ENCODE data around the gene GSK3B. TPM values are rescaled to one million over a fixed set of nuclear protein-coding genes. Genes with fewer than 3 reads are reported as not detected.

The GSK3B gene
- total and polyA plus RNA-seq, 10 of the 15 experiments (the other 5 are each of a cell fraction or from before 2014, with no cell fraction given): 8.5 to 49.8 (median 25.5) TPM

- no peaks in the 10 kb centered on the region for H3K27me3 ChIP-seq (replicated peaks in 1 of 2; ENCODE audit: control insufficient read depth in 2 of 2, insufficient read depth in 2 of 2, low read length in 1 of 2)
- no peak overlapping the region for H3K9ac ChIP-seq (ENCODE audit: control insufficient read depth, insufficient read depth, low read length)
- no peak overlapping the region for H3K4me2 ChIP-seq (ENCODE audit: control insufficient read depth, insufficient read depth)
- in situ Hi-C loops (cut with MboI) (no loop called here), intact Hi-C loops (cut with micrococcal nuclease; ENCODE audit: unreplicated experiment) (no loop called here)
- H3K9me3 ChIP-seq (replicated peaks; ENCODE audit: control insufficient read depth, insufficient read depth, low read length): peaks cover 14% of the 10 kb centered on the region
- ATAC-seq: no peak
- SMC1A ChIA-PET (ENCODE audit: uncharacterized antibody, unreplicated experiment): interaction anchor here (0.9 to 2.7 kb wide), 7 partner anchors 9 to 91 kb away, joined by 3 to 8 read pairs (median 3); no protein-coding TSS in a partner anchor
- FAIRE-seq: no peak
- H3K4me1 ChIP-seq (ENCODE audit: control insufficient read depth, insufficient read depth, low read length): no peaks in the 10 kb centered on the region
- no peak for DNase-seq (ENCODE audit: low read depth, low spot score)
- H3K36me3 ChIP-seq (ENCODE audit: control insufficient read depth in 2 of 2, insufficient read depth in 2 of 2, low read length in 1 of 2): peaks cover 0 to 2% of the 10 kb centered on the region in 2 experiments; a peak in 2 of 4 replicates
- no peak overlapping the region for H3K4me3 ChIP-seq
- RAD21 ChIA-PET (ENCODE audit: unreplicated experiment): interaction anchor here (1.1 kb wide), 1 partner anchor 140 kb away, joined by 3 read pairs; no protein-coding TSS in a partner anchor
- CTCF ChIA-PET: interaction anchor here (0.9 to 1.6 kb wide), 3 partner anchors 140 to 192 kb away, joined by 3 read pairs; no protein-coding TSS in a partner anchor
- BruUV-seq (replicated peaks): no TSS peak
- H2AFZ ChIP-seq (ENCODE audit: control insufficient read depth, low read depth, low read length): no peak overlapping the region
- H4K20me1 ChIP-seq (ENCODE audit: control insufficient read depth, insufficient read depth): no peaks in the 10 kb centered on the region
- TF ChIP-seq NFIC (IDR thresholded peaks at IDR 0.05; ENCODE audit: low read depth, low read length): no peak
- no peak for TF ChIP-seq RELB (IDR thresholded peaks at IDR 0.05; ENCODE audit: low read depth)
- POLR2A ChIA-PET: interaction anchor here (1.3 kb wide), 1 partner anchor 11 kb away, joined by 3 read pairs; no protein-coding TSS in a partner anchor
- peaks cover 75% of the 10 kb centered on the region for H3K79me2 ChIP-seq (ENCODE audit: control insufficient read depth, insufficient read depth, low read length)
- no peak overlapping the region for H3K27ac ChIP-seq (ENCODE audit: control insufficient read depth, insufficient read depth)
Observed at GRCh38 chr3:120031561-120031960, 62.7 kb downstream of the GSK3B start.

- no peaks in the 10 kb centered on the region for H4K20me1 ChIP-seq (ENCODE audit: control insufficient read depth, insufficient read depth)
- ATAC-seq (no peak), FAIRE-seq (no peak), DNase-seq (ENCODE audit: low read depth, low spot score) (no peak)
- H3K27ac ChIP-seq (ENCODE audit: control insufficient read depth, insufficient read depth): no peak overlapping the region
- BruUV-seq (replicated peaks): no TSS peak
- ChIA-PET SMC1A (ENCODE audit: uncharacterized antibody, unreplicated experiment) (interaction anchor here (1.2 to 2.7 kb wide), 6 partner anchors 9 to 137 kb away, joined by 3 to 8 read pairs (median 5); no protein-coding TSS in a partner anchor), RAD21 (ENCODE audit: unreplicated experiment) (interaction anchor here (1.4 kb wide), 1 partner anchor 64 kb away, joined by 3 read pairs; the partner anchor contains the start of gene GSK3B), POLR2A (interaction anchor here (0.6 kb wide), 1 partner anchor 70 kb away, joined by 3 read pairs; no protein-coding TSS in a partner anchor), CTCF (interaction anchor here (1.4 kb wide), 1 partner anchor 13 kb away, joined by 7 read pairs; no protein-coding TSS in a partner anchor)
- no peak overlapping the region for H3K4me3 ChIP-seq
- intact Hi-C loops (cut with micrococcal nuclease; ENCODE audit: unreplicated experiment) (no loop called here), in situ Hi-C loops (cut with MboI) (no loop called here)
- no peak overlapping the region for H2AFZ ChIP-seq (ENCODE audit: control insufficient read depth, low read depth, low read length)
- no peak overlapping the region for H3K9ac ChIP-seq (ENCODE audit: control insufficient read depth, insufficient read depth, low read length)
- H3K79me2 ChIP-seq (ENCODE audit: control insufficient read depth, insufficient read depth, low read length): peaks cover 80% of the 10 kb centered on the region
- H3K36me3 ChIP-seq (ENCODE audit: control insufficient read depth in 2 of 2, insufficient read depth in 2 of 2, low read length in 1 of 2): peaks cover 0 to 2% of the 10 kb centered on the region in 2 experiments; a peak in 2 of 4 replicates
- peaks cover 11% of the 10 kb centered on the region for H3K9me3 ChIP-seq (replicated peaks; ENCODE audit: control insufficient read depth, insufficient read depth, low read length)
- H3K4me1 ChIP-seq (ENCODE audit: control insufficient read depth, insufficient read depth, low read length): no peaks in the 10 kb centered on the region
- 94% methylated on average over 1 of the region's 1 CpG for WGBS (ENCODE audit: insufficient coverage, insufficient replicate concordance, low lambda C conversion rate, missing lambda C conversion rate)
- H3K4me2 ChIP-seq (ENCODE audit: control insufficient read depth, insufficient read depth): no peak overlapping the region
- H3K27me3 ChIP-seq (replicated peaks in 1 of 2; ENCODE audit: control insufficient read depth in 2 of 2, insufficient read depth in 2 of 2, low read length in 1 of 2): no peaks in the 10 kb centered on the region
- TF ChIP-seq GATAD2B (conservative IDR thresholded peaks at IDR 0.05; ENCODE audit: low read depth) (no peak), BHLHE40 (IDR thresholded peaks at IDR 0.05; ENCODE audit: borderline replicate concordance in 1 of 2, low read depth in 2 of 2, low read length in 1 of 2) (no peak), FOXK2 (IDR thresholded peaks at IDR 0.05) (no peak), BACH1 (IDR thresholded peaks at IDR 0.05; ENCODE audit: borderline replicate concordance) (no peak), IKZF2 (IDR thresholded peaks at IDR 0.05) (no peak), TCF7 (IDR thresholded peaks at IDR 0.05; ENCODE audit: borderline replicate concordance) (no peak), CHD4 (IDR thresholded peaks at IDR 0.05) (no peak), SREBF1 (IDR thresholded peaks at IDR 0.05; ENCODE audit: low read length) (no peak), ZNF687 (IDR thresholded peaks at IDR 0.05) (no peak), FOXM1 (IDR thresholded peaks at IDR 0.05; ENCODE audit: low read depth, low read length) (no peak)
Observed at GRCh38 chr3:120029749-120030148, 64.5 kb downstream of the GSK3B start.
